ENCODE results near the gene ARHGAP15.

The ARHGAP15 gene

GRCh38 chr2:143622106-143622505 is 492.9 kb downstream of the ARHGAP15 start:
- Histone ChIP-seq H3K27ac (no peak overlapping the region), H3K4me3 (no peak overlapping the region)
- no peak for DNase-seq (ENCODE audit: low spot score)
- TF ChIP-seq CTCF (IDR thresholded peaks at IDR 0.05), result no peak

- TF ChIP-seq CTCF (IDR thresholded peaks at IDR 0.05), result no peak
- no peak for DNase-seq (ENCODE audit: low spot score)
- H3K4me3 ChIP-seq, result no peak overlapping the region
- no peak overlapping the region for H3K27ac ChIP-seq
Measured at GRCh38 chr2:143623231-143623908, 494.2 kb downstream of the ARHGAP15 start.

GRCh38 chr2:143623909-143624260 is 494.7 kb downstream of the ARHGAP15 start:
- H3K4me3 ChIP-seq, result no peak overlapping the region
- DNase-seq (ENCODE audit: low spot score), result no peak
- TF ChIP-seq CTCF (IDR thresholded peaks at IDR 0.05), result no peak
- H3K27ac ChIP-seq, result no peak overlapping the region

GRCh38 chr2:143629340-143629739 is 500.1 kb downstream of the ARHGAP15 start:
- H3K27ac ChIP-seq, result no peak overlapping the region
- no peak for DNase-seq (ENCODE audit: low spot score)
- no peak overlapping the region for H3K4me3 ChIP-seq
- no peak for TF ChIP-seq CTCF (IDR thresholded peaks at IDR 0.05)

GRCh38 chr2:143632751-143633374 is 503.6 kb downstream of the ARHGAP15 start:
- no peak for DNase-seq (ENCODE audit: low spot score)
- no peak for TF ChIP-seq CTCF (IDR thresholded peaks at IDR 0.05)
- H3K27ac ChIP-seq, result no peak overlapping the region
- no peak overlapping the region for H3K4me3 ChIP-seq

- DNase-seq (ENCODE audit: low spot score), result no peak
- no peak overlapping the region for H3K4me3 ChIP-seq
Measured at GRCh38 chr2:143633419-143633818, 504.2 kb downstream of the ARHGAP15 start.

More at GRCh38 chr2:143633419-143633818, 504.2 kb downstream of the ARHGAP15 start:
- TF ChIP-seq CTCF (IDR thresholded peaks at IDR 0.05), result no peak
- H3K27ac ChIP-seq, result no peak overlapping the region

All from coronary artery (tissue), 2 donors.